GM19463 (cell line): ENCODE data around the gene TMEM35B.
"Not testable (repeated sequence)": the region's sequence is repeated elsewhere in the genome, so short reads cannot be mapped to it uniquely, and the experiment has no call there.

Experiments
- ATAC-seq: cut with Tn5 transposase; IDR thresholded peaks from one replicate; pipeline ENCODE4 v1.9.1; 2021; ENCODE audit warnings: mild to moderate bottlenecking, moderate library complexity; ENCODE audit not compliant: unreplicated experiment

Gene TMEM35B

DNA sequence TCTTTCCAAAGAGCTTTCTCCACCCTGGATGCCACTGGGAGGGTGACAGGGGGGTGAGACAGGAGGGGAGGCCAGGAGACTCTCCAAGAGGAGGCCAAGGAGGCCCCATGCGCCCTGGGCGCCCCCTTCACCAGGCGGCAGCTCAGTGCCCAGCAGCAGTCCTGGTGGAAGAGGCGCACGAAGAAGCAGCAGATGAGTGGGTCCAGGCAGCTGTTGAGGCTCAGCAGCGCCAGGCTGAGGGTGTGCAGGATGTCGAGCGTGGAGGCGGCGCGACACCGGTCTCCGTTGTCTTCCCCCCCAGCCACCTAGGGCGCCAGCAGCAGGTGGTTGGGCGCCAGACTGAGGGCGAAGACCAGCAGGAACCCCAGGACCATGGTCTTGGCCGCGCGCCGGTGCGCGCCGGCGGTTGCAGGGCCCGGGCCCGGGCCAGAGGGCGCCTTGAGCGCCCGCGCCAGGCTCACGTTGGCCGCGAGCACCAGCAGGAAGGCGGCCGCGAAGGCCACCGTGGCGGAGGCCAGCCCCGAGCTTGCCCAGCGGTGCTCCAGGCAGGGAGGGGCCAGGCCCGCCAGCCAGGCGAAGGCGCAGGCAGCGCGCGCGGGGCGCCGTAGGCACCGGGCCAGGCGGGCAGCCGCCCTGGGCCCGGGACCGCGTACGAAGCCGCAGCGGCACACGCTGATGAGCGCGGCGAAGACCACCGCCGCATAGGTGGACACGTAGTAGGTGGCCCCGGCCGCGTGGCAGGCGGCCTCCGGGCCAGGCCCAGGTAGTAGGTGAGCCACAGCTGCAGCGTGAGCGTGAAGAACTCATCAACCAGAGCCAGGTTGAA lies 8.6 kb downstream of the TMEM35B start:
- ATAC-seq, result no peak

DNA sequence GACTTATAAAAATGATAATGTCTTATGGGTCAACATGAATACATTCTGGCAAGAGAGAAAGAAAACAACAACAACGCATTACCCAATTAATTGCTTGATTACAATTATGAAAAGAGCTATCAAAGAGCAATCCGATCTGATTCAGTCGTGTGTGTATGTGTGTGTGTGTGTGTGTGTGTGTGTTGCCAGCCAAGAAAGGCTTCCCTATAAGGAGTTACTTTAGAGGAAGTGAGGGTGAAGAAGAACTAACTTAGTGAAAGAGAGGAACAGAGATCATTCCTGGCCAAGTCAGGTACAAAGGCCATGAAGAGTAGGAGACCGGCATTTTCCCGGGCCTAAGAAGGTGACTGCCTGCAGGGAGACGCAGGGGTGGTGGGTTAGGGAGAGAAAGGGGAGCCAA lies 9.4 kb downstream of the TMEM35B start:
- no peak for ATAC-seq

DNA sequence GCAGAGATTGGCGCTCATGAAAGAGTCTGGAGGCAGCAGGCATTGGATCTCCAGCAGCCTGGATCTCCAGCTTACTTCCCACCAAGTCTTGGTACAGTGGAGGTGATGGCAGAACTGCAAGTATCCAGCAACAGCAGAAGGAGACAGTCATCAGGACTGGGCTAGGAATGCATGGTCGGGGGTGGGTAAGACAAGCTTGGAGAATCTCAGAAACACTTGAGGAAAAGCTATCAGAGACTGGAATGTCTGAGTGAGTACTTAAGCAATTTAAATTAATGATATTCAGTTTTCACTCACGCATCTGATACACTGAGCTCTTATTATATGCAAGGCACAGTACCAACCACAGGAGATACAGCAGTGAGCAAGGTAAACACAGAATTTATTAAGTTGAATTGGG lies 9.8 kb downstream of the TMEM35B start:
- ATAC-seq, result no peak

DNA sequence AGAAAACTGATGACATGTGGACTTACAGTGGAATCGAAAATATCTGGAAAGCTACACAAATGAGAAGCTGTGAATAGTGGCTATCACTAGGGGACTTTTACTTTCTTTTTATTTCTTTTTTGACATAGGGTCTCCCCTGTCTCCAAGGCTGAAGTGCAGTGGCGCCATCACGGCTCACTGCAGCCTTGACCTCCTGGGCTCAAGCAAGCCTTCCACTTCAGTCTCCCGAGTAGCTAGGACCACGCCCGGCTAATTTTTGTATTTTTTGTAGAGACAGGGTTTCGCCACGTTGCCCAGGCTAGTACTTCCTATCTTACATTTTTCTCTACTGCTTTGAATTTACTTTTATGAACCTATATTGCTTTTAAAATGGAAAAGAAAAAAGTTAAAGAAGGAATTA lies 10.5 kb downstream of the TMEM35B start:
- no peak for ATAC-seq

DNA sequence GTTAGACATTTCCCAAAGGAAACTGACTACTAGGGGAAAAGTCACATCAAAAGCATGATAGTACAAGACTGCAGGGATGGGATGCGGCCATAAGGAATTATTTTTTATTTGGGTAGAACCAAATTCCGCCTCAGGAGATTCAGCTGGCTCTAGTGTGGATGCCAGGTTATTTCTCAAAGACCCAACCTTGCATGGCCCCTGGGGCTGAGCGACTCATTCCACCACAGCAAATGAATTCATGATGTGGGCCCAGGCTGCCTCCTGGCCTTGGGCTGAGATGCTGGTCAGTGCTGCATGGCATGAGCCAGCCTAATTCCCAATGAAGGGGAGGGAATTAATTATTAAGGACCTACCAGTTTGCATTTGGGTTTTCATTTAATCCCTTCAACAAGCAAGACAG lies 11.8 kb downstream of the TMEM35B start:
- no peak for ATAC-seq

DNA sequence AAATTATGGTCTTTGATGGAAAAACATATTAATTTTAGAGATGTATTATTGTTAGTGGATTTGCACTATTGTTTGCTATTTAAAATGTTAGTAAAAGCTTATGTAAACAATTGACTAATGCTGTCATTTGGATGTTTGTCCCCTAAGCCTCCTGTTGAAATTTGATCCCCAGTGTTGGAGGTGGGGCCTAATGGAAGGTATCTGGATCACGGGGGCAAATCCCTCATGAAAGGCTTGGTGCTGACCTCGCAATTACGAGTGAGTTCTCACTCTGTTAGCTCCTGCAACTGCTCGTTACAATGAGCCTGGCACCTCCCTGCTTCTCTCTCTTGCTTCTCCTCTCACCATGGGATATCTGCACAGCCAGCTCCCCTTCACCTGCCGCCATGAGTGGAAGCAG lies 14.3 kb downstream of the TMEM35B start:
- ATAC-seq, result no peak

DNA sequence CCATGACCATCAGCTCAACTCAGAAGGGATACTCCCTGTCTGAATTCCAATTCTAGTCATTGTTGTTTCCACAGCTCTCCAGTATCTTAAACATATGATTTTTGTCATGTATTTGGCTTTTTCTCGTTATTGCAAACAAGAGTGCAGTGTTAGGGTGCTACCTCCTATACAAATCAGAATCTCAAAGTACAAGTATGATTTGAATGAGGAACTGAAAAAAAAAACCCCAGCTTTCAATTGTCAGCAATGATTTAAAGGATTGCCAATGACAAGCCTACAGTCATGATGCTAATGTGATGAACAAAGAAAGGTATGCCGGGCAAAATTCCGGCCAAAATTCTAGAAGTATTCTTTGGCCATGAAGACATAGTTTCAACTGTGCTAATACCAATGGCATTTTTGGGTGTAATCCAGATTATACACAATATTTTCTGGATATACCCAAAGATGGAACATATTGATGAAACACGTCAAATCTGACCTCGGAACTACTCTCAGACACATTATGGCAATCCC lies 14.9 kb downstream of the TMEM35B start:
- ATAC-seq, result no peak

DNA sequence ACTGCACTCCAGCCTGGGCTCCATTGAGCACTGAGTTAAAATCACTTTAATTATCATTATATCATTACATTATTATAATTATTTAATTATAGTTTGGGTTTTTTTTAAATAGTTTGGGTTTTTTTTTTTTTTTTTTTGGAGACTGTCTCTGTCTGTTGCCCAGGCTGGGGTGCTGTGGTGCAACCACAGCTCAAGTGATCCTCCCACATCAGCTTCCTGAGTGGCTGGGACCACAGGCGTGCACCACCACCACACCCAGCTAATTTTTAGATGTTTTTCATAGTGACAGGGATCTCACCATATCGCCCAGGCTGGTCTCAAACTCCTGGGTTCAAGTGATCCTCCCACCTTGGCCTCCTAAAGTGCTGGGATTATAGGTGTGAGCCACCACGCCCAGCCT lies 16.9 kb downstream of the TMEM35B start:
- ATAC-seq, result not testable (repeated sequence)

DNA sequence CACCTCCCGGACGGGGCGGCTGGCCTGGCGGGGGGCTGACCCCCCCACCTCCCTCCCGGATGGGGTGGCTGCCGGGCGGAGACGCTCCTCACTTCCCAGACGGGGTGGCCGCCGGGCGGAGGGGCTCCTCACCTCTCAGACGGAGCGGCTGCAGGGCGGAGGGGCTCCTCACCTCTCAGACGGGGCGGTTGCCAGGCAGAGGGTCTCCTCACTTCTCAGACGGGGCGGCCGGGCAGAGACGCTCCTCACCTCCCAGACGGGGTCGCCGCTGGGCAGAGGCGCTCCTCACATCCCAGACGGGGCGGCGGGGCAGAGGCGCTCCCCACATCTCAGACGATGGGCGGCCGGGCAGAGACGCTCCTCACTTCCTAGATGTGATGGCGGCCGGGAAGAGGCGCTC lies 17.5 kb downstream of the TMEM35B start:
- ATAC-seq, result not testable (repeated sequence)

DNA sequence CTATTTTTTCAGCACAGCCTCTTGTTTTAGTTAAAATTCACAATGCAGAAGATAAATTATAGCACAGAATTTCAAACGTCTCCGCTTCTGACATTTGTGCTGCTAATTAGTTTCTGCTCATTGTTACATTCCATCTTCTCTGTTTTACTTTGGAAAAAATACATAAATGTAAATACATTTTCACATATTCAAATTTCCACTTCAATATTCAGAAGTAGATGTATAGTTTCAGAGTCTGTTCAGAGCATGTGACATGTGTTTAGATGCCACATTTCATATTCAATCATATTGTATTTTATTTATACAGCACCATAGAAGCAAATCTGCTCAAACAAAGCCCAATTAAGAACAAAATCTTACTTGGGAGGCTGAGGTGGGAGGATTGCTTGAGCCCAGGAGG lies 19.6 kb downstream of the TMEM35B start:
- no peak for ATAC-seq

DNA sequence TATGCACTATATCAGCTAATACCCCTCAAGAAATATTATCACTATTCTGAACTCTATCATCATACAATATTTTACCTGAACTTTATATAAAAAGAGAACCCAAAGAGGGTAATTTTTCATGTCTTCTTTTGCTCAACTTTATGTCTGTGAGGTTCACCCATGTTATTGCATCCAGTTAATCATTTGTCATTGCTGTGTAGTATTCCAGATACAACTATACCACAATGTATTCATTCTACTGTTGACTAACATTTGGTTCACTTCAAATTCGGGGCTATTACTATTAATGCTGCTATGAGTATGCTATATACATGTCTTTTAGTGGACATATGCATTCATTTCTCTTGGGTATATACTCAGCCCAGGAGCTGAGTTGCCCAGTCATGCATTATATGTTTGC lies 34.7 kb downstream of the TMEM35B start:
- ATAC-seq, result no peak

DNA sequence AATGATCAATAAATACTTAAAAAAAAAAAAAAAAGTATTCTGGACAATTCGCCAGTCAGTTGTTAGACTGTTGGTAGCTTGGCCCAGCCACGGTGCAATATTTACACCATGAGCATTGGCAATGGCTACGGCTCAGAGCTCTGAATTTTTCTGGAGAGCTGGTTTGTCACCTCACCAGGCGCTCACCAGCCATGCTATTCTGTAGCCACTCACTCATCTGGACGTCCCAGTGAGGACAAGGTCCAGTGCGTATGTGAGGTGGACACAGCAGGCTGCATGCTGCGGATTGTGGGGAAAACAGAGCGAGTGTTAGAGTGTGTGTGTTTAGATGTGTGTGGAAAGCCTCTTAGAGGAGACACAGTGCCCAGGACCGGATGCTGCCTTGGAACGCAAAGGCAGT lies 36.4 kb downstream of the TMEM35B start:
- not testable (repeated sequence) for ATAC-seq

DNA sequence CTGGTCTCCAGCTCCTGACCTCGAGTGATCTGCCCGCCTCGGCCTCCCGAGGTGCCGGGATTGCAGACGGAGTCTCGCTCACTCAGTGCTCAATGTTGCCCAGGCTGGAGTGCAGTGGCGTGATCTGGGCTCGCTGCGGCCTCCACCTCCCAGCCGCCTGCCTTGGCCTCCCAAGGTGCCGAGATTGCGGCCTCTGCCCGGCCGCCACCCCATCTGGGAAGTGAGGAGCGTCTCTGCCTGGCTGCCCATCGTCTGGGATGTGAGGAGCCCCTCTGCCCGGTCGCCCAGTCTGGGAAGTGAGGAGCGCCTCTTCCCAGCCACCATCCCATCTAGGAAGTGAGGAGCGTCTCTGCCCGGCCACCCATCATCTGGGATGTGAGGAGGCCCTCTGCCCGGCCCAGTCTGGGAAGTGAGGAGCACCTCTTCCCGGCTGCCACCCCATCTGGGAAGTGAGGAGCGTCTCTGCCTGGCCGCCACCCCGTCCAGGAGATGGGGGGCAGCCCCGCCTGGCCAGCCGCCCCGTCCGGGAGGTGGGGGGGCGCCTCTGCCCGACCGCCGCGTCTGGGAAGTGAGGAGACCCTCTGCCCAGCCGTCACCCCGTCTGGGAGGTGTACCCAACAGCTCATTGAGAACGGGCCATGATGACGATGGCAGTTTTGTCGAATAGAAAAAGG lies 37.4 kb downstream of the TMEM35B start:
- ATAC-seq, result not testable (repeated sequence)

DNA sequence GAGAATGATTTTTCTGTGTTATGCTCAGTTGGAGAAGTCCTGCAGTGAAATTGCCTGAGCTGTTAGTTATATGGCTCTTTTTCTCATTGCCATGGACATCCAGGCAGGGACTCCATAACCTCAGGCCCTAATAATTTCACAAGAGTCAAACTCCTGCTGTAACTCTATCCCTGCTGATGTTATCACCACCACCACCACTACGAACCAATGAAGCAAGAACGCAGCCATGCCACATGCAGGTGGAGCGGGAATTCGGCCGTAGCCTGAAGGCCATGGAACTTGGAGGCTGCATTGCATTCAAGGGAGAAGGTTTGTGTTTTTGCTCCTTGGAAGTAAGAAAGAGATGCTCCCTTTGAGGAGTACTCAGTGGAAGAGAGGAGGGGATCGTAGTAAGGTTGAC lies 38.9 kb downstream of the TMEM35B start:
- ATAC-seq, result no peak

DNA sequence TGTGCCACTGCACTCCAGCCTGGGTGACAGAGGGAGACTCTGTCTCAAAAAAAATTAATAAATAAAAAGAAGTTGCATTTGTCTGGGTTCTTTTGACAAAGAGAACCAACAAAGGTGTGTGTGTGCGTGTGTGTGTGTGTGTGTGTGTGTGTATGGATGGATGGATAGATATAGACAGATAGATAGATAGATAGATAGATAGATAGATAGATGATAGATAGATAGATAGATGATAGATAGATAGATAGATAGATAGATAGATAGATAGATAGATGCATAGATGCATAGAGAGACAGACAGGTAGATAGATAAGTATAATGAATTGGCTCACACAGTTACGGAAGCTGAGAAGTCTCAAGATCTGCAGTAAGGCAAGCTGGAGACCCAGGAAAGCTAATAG lies 43.3 kb downstream of the TMEM35B start:
- not testable (repeated sequence) for ATAC-seq
